Panc1 (cell line): ENCODE measurements around the gene AGBL4. TPM values are rescaled to one million over a fixed set of nuclear protein-coding genes. Genes with fewer than 3 reads are reported as not detected.

Source experiments
- ATAC-seq: fragments of 200-7000 bp; cut with Tn5 transposase; 2 replicates; pipeline ENCODE4 v1.9.1; 2020; ENCODE audit warnings: mild to moderate bottlenecking, moderate library complexity
- BruUV-seq: library from RNA; stranded (reverse); fragments of 400-500 nt; replicated peaks from 2 replicates; lab custom pipeline; 2021; lab: Mats Ljungman, UMichigan
- CTCF ChIA-PET: fragments of 300-600 bp; sonication (Branson Sonifier 250); formaldehyde crosslinking; loops from one replicate; lab custom pipeline; 2022; ENCODE audit warnings: antibody characterized with exemption; lab: Charles Lee
- POLR2A ChIA-PET: fragments of 300-600 bp; sonication (Branson Sonifier 250); formaldehyde crosslinking; loops from one replicate; lab custom pipeline; 2022; ENCODE audit warnings: antibody characterized with exemption; lab: Charles Lee
- DNase-seq: peaks from one replicate; pipeline ENCODE4 v3.0.0-alpha.2; 2010; ENCODE audit warnings: low read depth, low spot score
- H3K27ac ChIP-seq: 2 replicates; pipeline ENCODE4 v1.5.1; 2011; ENCODE audit warnings: mild to moderate bottlenecking, low read length, inconsistent platforms
- H3K27me3 ChIP-seq: fragments of 200-500 bp; sonication (Bioruptor generic); 2 replicates; pipeline ENCODE4 v1.6.0; 2014; ENCODE audit warnings: low read length, inconsistent platforms; ENCODE audit not compliant: control insufficient read depth, insufficient read depth
- H3K36me3 ChIP-seq: fragments of 200-500 bp; sonication (Bioruptor generic); 2 replicates; pipeline ENCODE4 v1.5.1; 2014; ENCODE audit warnings: inconsistent platforms, mild to moderate bottlenecking, low read length, moderate library complexity; ENCODE audit not compliant: control insufficient read depth, insufficient read depth
- H3K4me1 ChIP-seq: 2 replicates; pipeline ENCODE4 v1.5.1; 2011; ENCODE audit warnings: inconsistent platforms, mild to moderate bottlenecking, low read length, moderate library complexity; ENCODE audit not compliant: control insufficient read depth, insufficient read depth
- H3K4me3 ChIP-seq, 2 experiments: 2 replicates each; pipeline ENCODE4 v1.5.1; 2011 to 2012; ENCODE audit warnings: low read depth in 2 of 2, low read length in 2 of 2, mild to moderate bottlenecking in 2 of 2, inconsistent platforms in 1 of 2, moderate library complexity in 1 of 2
- H3K9me3 ChIP-seq: fragments of 200-500 bp; sonication (Bioruptor generic); 2 replicates; pipeline ENCODE4 v1.5.1; 2014; ENCODE audit warnings: low read depth, mild to moderate bottlenecking, inconsistent platforms, low read length, moderate library complexity; ENCODE audit not compliant: control insufficient read depth, insufficient read depth
- CTCF ChIP-seq: fragments of 450-650 bp; IDR thresholded peaks from 2 replicates; pipeline ENCODE4 v1.5.1; 2017; ENCODE audit warnings: mild to moderate bottlenecking
- POLR2AphosphoS5 ChIP-seq: IDR thresholded peaks from 2 replicates; pipeline ENCODE4 v1.6.1; 2012; ENCODE audit warnings: mild to moderate bottlenecking, low read depth, low read length, moderate library complexity
- SIN3A ChIP-seq: IDR thresholded peaks from 2 replicates; pipeline ENCODE4 v1.6.1; 2012; ENCODE audit warnings: low read depth, mild to moderate bottlenecking, low read length, moderate library complexity, borderline replicate concordance; ENCODE audit not compliant: insufficient read depth
- TCF7L2 ChIP-seq: IDR thresholded peaks from 2 replicates; pipeline ENCODE4 v1.6.1; 2011; ENCODE audit warnings: mild to moderate bottlenecking, low read depth, low read length, inconsistent platforms
- in situ Hi-C: cut with HindIII; loops from 2 replicates; pipeline ENCODE4 v1.10.0; 2016; ENCODE audit warnings: low sequenced_read_pairs, low pct_unique_long_range_greater_than_20kb
- intact Hi-C: fragments of 100-400 bp; cut with micrococcal nuclease; formaldehyde crosslinking; loops from one replicate; pipeline ENCODE4 v1.10.0; 2022; ENCODE audit not compliant: unreplicated experiment
- total RNA-seq: library from RNA; stranded (reverse); gene quantifications from one replicate; pipeline ENCODE4 v1.2.1, GENCODE V29; 2021; ENCODE audit not compliant: unreplicated experiment
- TF ChIP-seq, protein P1 (sequence below), 2 experiments: IDR thresholded peaks; 2 replicates each; pipeline ENCODE4 v1.6.1; 2011 to 2012; ENCODE audit warnings: low read depth in 2 of 2, control low read depth in 1 of 2, low read length in 1 of 2, mild to moderate bottlenecking in 1 of 2, moderate library complexity in 1 of 2; ENCODE audit not compliant: insufficient read depth in 1 of 2

The AGBL4 gene
- total RNA-seq, 1 experiment from 2014 or later, result not detected

DNA sequence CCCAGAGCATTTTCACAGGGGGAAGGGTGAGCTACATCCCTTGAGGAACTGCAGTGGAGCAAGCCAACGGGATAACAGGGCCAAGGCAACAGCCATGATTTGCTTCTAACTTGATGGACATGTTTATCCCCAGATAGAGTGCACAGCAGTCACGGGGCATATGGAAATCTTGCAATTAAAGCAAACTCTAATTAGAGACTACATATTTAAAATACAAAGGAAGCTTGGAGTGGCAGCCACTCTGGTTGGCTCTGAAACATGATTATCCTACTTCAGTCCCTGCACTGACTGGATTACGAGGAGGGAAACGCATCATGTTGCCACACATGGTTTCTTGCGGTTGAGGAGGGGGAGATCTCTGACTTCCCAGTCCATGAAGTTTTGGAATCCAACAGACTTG is 1307.8 kb downstream of the AGBL4 start:
- Histone ChIP-seq H3K4me3 (no peak overlapping the region), H3K27ac (no peak overlapping the region), H3K27me3 (no peaks in the 10 kb centered on the region), H3K4me1 (no peaks in the 10 kb centered on the region), H3K36me3 (no peaks in the 10 kb centered on the region), H3K9me3 (no peaks in the 10 kb centered on the region)
- POLR2A ChIA-PET, result no interaction called here
- ATAC-seq, result no peak
- in situ Hi-C loops, result no loop called here
- no peak for DNase-seq
- CTCF ChIA-PET, result no interaction called here
- no TSS peak for BruUV-seq
- TF ChIP-seq CTCF (no peak), SIN3A (no peak), POLR2AphosphoS5 (no peak), TCF7L2 (no peak)
- TF ChIP-seq, protein P1, sequence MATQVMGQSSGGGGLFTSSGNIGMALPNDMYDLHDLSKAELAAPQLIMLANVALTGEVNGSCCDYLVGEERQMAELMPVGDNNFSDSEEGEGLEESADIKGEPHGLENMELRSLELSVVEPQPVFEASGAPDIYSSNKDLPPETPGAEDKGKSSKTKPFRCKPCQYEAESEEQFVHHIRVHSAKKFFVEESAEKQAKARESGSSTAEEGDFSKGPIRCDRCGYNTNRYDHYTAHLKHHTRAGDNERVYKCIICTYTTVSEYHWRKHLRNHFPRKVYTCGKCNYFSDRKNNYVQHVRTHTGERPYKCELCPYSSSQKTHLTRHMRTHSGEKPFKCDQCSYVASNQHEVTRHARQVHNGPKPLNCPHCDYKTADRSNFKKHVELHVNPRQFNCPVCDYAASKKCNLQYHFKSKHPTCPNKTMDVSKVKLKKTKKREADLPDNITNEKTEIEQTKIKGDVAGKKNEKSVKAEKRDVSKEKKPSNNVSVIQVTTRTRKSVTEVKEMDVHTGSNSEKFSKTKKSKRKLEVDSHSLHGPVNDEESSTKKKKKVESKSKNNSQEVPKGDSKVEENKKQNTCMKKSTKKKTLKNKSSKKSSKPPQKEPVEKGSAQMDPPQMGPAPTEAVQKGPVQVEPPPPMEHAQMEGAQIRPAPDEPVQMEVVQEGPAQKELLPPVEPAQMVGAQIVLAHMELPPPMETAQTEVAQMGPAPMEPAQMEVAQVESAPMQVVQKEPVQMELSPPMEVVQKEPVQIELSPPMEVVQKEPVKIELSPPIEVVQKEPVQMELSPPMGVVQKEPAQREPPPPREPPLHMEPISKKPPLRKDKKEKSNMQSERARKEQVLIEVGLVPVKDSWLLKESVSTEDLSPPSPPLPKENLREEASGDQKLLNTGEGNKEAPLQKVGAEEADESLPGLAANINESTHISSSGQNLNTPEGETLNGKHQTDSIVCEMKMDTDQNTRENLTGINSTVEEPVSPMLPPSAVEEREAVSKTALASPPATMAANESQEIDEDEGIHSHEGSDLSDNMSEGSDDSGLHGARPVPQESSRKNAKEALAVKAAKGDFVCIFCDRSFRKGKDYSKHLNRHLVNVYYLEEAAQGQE (IDR thresholded peaks at IDR 0.05; ENCODE audit: insufficient read depth in 1 of 2, low read depth in 2 of 2, low read length in 1 of 2), result no peak
- intact Hi-C loops, result no loop called here

DNA sequence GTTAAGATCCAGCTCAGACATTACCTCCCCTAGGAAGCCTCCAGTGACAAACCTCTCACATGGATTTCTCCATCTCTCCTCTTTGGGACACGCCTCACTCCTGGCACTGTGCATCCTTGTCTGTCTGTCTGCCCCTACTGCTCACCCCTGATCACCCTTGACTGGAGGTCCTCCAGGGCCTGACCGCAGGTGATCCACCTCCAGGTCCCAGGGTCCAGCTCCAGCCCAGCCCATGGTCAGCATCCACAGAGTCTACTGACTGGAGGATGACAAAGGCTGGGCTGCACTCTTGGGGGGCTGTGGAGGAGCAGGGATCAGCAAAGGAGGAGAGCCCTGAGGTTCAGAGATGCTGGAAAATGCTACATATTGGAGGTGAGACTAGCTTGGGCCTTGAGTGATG is 1312.8 kb downstream of the AGBL4 start:
- in situ Hi-C loops (no loop called here), intact Hi-C loops (no loop called here)
- DNase-seq (no peak), ATAC-seq (no peak)
- ChIA-PET POLR2A (no interaction called here), CTCF (no interaction called here)
- Histone ChIP-seq H3K27me3 (no peaks in the 10 kb centered on the region), H3K4me3 (no peak overlapping the region), H3K27ac (no peak overlapping the region), H3K9me3 (no peaks in the 10 kb centered on the region), H3K36me3 (no peaks in the 10 kb centered on the region), H3K4me1 (no peaks in the 10 kb centered on the region)
- TF ChIP-seq SIN3A (no peak), POLR2AphosphoS5 (no peak), TCF7L2 (no peak), CTCF (no peak)
- TF ChIP-seq, protein P1 (IDR thresholded peaks at IDR 0.05; ENCODE audit: insufficient read depth in 1 of 2, low read depth in 2 of 2, low read length in 1 of 2), result no peak
- BruUV-seq, result no TSS peak
